B cell (primary cell): ENCODE measurements around the gene TAF1C. TPM values are rescaled to one million over a fixed set of nuclear protein-coding genes. Genes with fewer than 3 reads are reported as not detected.
A peak's percentile ranks its signal among the peaks of the same experiment; 100 is the strongest.

ENCODE experiments used
- ATAC-seq: fragments of 200-7000 bp; cut with Tn5 transposase; one replicate; pipeline ENCODE4 v1.10.0; 2021; ENCODE audit warnings: low read depth, mild to moderate bottlenecking, moderate number of reproducible peaks, moderate library complexity
- CTCF ChIA-PET: fragments of 350-600 bp; sonication (Branson Sonifier 250); formaldehyde crosslinking; loops from one replicate; lab custom pipeline; 2021; ENCODE audit warnings: antibody characterized with exemption, inconsistent platforms; lab: Charles Lee
- POLR2A ChIA-PET: fragments of 350-600 bp; sonication (Branson Sonifier 250); formaldehyde crosslinking; loops from one replicate; lab custom pipeline; 2021; ENCODE audit warnings: antibody characterized with exemption; lab: Charles Lee
- DNase-seq: peaks from one replicate; pipeline ENCODE4 v3.0.0; 2013
- H2AFZ ChIP-seq: 2 replicates; pipeline ENCODE4 v1.6.1; 2012; ENCODE audit warnings: mild to moderate bottlenecking, low read depth, low read length; ENCODE audit not compliant: insufficient read depth, poor library complexity, severe bottlenecking
- H3K27ac ChIP-seq, 2 donors: 1 replicate in 1 of 2; 2 replicates in 1 of 2; pipeline ENCODE4 v1.5.1; 2012 to 2013; ENCODE audit warnings: low read length in 2 of 2, mild to moderate bottlenecking in 2 of 2, moderate library complexity in 1 of 2
- H3K27me3 ChIP-seq, 4 experiments: fragments of 200-600 bp in 1 of 4; sonication (generic) in 1 of 4; replicated peaks in 1 of 4; 1 replicate in 2 of 4; 2 replicates in 2 of 4; pipeline versions ENCODE4 v1.6.1 to v1.7.0; 2013 to 2016; ENCODE audit warnings: low read length in 3 of 4, mild to moderate bottlenecking in 2 of 4, mixed read lengths in 1 of 4, moderate library complexity in 1 of 4; ENCODE audit not compliant: insufficient read depth in 4 of 4, control insufficient read depth in 3 of 4; ENCODE audit errors: control extremely low read depth in 1 of 4
- H3K36me3 ChIP-seq, 2 experiments: replicated peaks in 1 of 2; 1 replicate in 1 of 2; 2 replicates in 1 of 2; pipeline versions ENCODE4 v1.6.1 to v1.7.1; 2013; ENCODE audit warnings: low read length in 1 of 2; ENCODE audit not compliant: insufficient read depth in 2 of 2, control insufficient read depth in 1 of 2; ENCODE audit errors: control extremely low read depth in 1 of 2, extremely low read depth in 1 of 2
- H3K4me1 ChIP-seq, 2 donors: fragments of 200-600 bp in 1 of 2; sonication (generic) in 1 of 2; 1 replicate in 1 of 2; 2 replicates in 1 of 2; pipeline versions ENCODE4 v1.5.1 to v1.6.1; 2013 to 2017; ENCODE audit warnings: low read length in 2 of 2; ENCODE audit not compliant: control insufficient read depth in 2 of 2, insufficient read depth in 2 of 2
- H3K4me2 ChIP-seq: replicated peaks from 2 replicates; pipeline ENCODE3; 2012; ENCODE audit warnings: mild to moderate bottlenecking, low read depth, low read length; ENCODE audit not compliant: poor library complexity, severe bottlenecking
- H3K4me3 ChIP-seq, 5 experiments: fragments of 200-600 bp in 1 of 5; sonication (generic) in 1 of 5; 1 replicate in 3 of 5; 2 replicates in 2 of 5; pipeline versions ENCODE4 v1.5.1 to v1.7.0; 2011 to 2016; ENCODE audit warnings: low read length in 4 of 5, mild to moderate bottlenecking in 4 of 5, low read depth in 2 of 5, control low read depth in 1 of 5, moderate library complexity in 1 of 5; ENCODE audit not compliant: insufficient read depth in 1 of 5; ENCODE audit errors: control extremely low read depth in 1 of 5, extremely low read depth in 1 of 5
- H3K79me2 ChIP-seq: fragments of 200-600 bp; sonication (generic); one replicate; pipeline ENCODE4 v1.6.0; 2016; ENCODE audit warnings: low read length; ENCODE audit not compliant: control insufficient read depth, insufficient read depth
- H3K9ac ChIP-seq: fragments of 200-600 bp; sonication (generic); 2 replicates; pipeline ENCODE4 v1.6.1; 2017; ENCODE audit warnings: mild to moderate bottlenecking, low read length, moderate library complexity
- H3K9me3 ChIP-seq, 3 donors: one replicate each; pipeline versions ENCODE4 v1.6.1 to v1.7.1; 2013; ENCODE audit warnings: low read length in 2 of 3; ENCODE audit not compliant: control insufficient read depth in 2 of 3, insufficient read depth in 1 of 3; ENCODE audit errors: control extremely low read depth in 1 of 3
- H4K20me1 ChIP-seq: 2 replicates; pipeline ENCODE4 v1.6.0; 2012; ENCODE audit warnings: mild to moderate bottlenecking, low read length; ENCODE audit not compliant: insufficient read depth, control insufficient read depth, poor library complexity, severe bottlenecking
- H3K27ac Mint-ChIP-seq: one replicate; pipeline ENCODE4 v1.8.0; 2021; ENCODE audit warnings: mixed read lengths
- H3K27me3 Mint-ChIP-seq: one replicate; pipeline ENCODE4 v1.8.0; 2021; ENCODE audit warnings: mixed read lengths
- H3K4me1 Mint-ChIP-seq: one replicate; pipeline ENCODE4 v1.8.0; 2021; ENCODE audit warnings: mixed read lengths
- H3K4me3 Mint-ChIP-seq: one replicate; pipeline ENCODE4 v1.8.0; 2021; ENCODE audit warnings: mixed read lengths
- H3K9me3 Mint-ChIP-seq: one replicate; pipeline ENCODE4 v1.8.0; 2022; ENCODE audit warnings: mixed read lengths; ENCODE audit not compliant: insufficient read depth
- EZH2 ChIP-seq: IDR thresholded peaks from 2 replicates; pipeline ENCODE4 v1.6.1; 2012; ENCODE audit warnings: borderline replicate concordance, low read depth, mild to moderate bottlenecking, moderate library complexity, low read length; ENCODE audit not compliant: insufficient read depth, poor library complexity, severe bottlenecking
- WGBS: methylation state at CpG from one replicate; pipeline ENCODE4 v1.1.5; 2013; ENCODE audit warnings: missing lambda C conversion rate; ENCODE audit not compliant: insufficient coverage; 5-methylcytosine and 5-hydroxymethylcytosine counted together
- intact Hi-C: fragments of 100-400 bp; cut with micrococcal nuclease; formaldehyde crosslinking; loops from one replicate; pipeline ENCODE4 v1.10.0; 2022
- polyA minus RNA-seq: library from RNA; depleted of rRNA, polyadenylated mRNA; stranded (reverse); fragments of >200 nt; gene quantifications from 2 replicates; pipeline ENCODE4 v1.2.3, GENCODE V29; 2012
- polyA plus RNA-seq: library from polyadenylated mRNA; depleted of rRNA; stranded (reverse); fragments of >200 nt; gene quantifications from 2 replicates; pipeline ENCODE4 v1.2.3, GENCODE V29; 2012
- total RNA-seq, 2 donors: library from RNA; stranded (reverse); fragments of 120-200 nt in 1 of 2; gene quantifications; 1 replicate in 1 of 2; 2 replicates in 1 of 2; pipeline versions ENCODE4 v1.2.3 to v1.2.4, GENCODE V29; 2013 to 2022
- TF ChIP-seq, protein P1 (sequence below): fragments of 200-600 bp; IDR thresholded peaks from one replicate; pipeline ENCODE4 v1.8.0; 2022; ENCODE audit warnings: antibody characterized with exemption, mild to moderate bottlenecking

TAF1C gene, protein sequence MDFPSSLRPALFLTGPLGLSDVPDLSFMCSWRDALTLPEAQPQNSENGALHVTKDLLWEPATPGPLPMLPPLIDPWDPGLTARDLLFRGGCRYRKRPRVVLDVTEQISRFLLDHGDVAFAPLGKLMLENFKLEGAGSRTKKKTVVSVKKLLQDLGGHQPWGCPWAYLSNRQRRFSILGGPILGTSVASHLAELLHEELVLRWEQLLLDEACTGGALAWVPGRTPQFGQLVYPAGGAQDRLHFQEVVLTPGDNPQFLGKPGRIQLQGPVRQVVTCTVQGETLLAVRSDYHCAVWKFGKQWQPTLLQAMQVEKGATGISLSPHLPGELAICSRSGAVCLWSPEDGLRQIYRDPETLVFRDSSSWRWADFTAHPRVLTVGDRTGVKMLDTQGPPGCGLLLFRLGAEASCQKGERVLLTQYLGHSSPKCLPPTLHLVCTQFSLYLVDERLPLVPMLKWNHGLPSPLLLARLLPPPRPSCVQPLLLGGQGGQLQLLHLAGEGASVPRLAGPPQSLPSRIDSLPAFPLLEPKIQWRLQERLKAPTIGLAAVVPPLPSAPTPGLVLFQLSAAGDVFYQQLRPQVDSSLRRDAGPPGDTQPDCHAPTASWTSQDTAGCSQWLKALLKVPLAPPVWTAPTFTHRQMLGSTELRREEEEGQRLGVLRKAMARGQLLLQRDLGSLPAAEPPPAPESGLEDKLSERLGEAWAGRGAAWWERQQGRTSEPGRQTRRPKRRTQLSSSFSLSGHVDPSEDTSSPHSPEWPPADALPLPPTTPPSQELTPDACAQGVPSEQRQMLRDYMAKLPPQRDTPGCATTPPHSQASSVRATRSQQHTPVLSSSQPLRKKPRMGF
- total RNA-seq (110 and 115 TPM in 2 replicates), polyA plus RNA-seq (125 and 177 TPM in 2 replicates), polyA minus RNA-seq (59.1 and 76.9 TPM in 2 replicates)
- 30.6 TPM for total RNA-seq (2013)

DNA sequence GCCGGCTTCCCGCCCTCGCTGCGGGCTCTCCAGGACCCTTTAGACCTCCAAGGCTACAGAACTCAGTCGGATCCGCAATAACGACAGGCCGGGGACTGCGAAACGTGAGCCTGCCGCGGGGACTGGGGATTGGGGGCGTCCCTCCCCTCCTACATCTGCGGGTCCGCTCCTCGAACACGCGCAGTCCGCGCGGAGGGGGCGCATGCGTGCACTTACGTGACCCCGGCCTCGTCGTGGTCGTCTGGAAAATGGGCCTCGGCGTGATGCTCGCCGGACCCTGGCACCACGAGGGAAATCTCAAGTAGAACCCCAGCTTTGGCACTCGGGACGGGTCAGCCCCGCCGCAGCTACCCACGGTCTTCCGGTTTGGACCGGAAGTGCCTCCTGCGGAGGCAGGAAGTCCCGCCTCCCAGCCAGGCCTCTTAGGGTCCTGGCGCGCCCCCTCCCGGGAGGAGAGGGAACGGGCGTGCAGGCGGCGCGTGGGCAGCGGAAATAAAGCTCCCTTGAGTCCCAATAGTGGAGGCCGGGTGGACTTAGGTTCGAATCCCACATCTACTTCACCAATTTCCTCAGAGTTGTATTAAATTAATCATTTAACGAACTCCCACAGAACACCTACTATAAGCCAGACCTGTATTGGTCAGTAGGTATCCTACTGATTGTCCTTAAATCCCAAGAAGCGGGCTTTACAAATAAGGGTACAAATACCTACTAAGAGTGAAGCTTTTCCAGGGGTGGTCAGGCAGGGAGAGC, at the start of gene TAF1C:
Gene TAF1C (minus strand): TSS at position 373 of the 753 bp plus-strand sequence. CDS start 2,069 bp downstream, outside the sequence.
- WGBS, result under 1% methylated on average over 50 of the region's 55 CpGs

More for the DNA sequence above, at the start of gene TAF1C:
- peak; percentile 99 for ATAC-seq
- Histone ChIP-seq H3K9ac (peak within 1 kb of the TSS; percentile 90), H3K27ac (peak within 1 kb of the TSS; percentile 26 to 83), H4K20me1 (peaks cover 8% of the 10 kb centered on the region), H3K9me3 (no peaks in the 10 kb centered on the region), H3K4me3 (peak within 1 kb of the TSS; percentile 70 to 98 (median 88)), H3K36me3 (peaks cover 0 to 34% of the 10 kb centered on the region in 2 experiments), H2AFZ (peak within 1 kb of the TSS; percentile 99), H3K4me1 (peaks cover 7 to 10% of the 10 kb centered on the region in 2 donors), H3K27me3 (no peaks in the 10 kb centered on the region), H3K79me2 (peaks cover 41% of the 10 kb centered on the region), H3K4me2 (peak within 1 kb of the TSS; percentile 74)
- Mint-ChIP-seq H3K27me3 (no peaks in the 10 kb centered on the region), H3K9me3 (no peaks in the 10 kb centered on the region), H3K27ac (peak within 1 kb of the TSS; percentile 88), H3K4me3 (peak within 1 kb of the TSS; percentile 96), H3K4me1 (peaks cover 22% of the 10 kb centered on the region)
- ChIA-PET POLR2A (interaction anchor here (1.3 to 1.5 kb wide), 2 partner anchors 42 to 70 kb away, joined by 3 to 4 read pairs; partner anchors contain the start of genes DNAAF1, HSDL1 and MBTPS1), CTCF (interaction anchor here (0.6 to 4.7 kb wide), 24 partner anchors 8 to 568 kb away, joined by 3 to 60 read pairs (median 4); partner anchors contain the start of genes DNAAF1, HSDL1, MBTPS1 and MEAK7)
- TF ChIP-seq EZH2, result no peak
- TF ChIP-seq, protein P1, sequence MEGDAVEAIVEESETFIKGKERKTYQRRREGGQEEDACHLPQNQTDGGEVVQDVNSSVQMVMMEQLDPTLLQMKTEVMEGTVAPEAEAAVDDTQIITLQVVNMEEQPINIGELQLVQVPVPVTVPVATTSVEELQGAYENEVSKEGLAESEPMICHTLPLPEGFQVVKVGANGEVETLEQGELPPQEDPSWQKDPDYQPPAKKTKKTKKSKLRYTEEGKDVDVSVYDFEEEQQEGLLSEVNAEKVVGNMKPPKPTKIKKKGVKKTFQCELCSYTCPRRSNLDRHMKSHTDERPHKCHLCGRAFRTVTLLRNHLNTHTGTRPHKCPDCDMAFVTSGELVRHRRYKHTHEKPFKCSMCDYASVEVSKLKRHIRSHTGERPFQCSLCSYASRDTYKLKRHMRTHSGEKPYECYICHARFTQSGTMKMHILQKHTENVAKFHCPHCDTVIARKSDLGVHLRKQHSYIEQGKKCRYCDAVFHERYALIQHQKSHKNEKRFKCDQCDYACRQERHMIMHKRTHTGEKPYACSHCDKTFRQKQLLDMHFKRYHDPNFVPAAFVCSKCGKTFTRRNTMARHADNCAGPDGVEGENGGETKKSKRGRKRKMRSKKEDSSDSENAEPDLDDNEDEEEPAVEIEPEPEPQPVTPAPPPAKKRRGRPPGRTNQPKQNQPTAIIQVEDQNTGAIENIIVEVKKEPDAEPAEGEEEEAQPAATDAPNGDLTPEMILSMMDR, result peak; percentile 88
- intact Hi-C loops, result loop anchor here (1.0 to 10.0 kb wide), 8 partner anchors 42 to 380 kb away; partner anchors contain the start of genes DNAAF1, HSBP1, HSDL1 and MBTPS1
- DNase-seq, result peak; percentile 96
